H9 (cell line): ENCODE measurements around the gene AXIN2. TPM values are rescaled to one million over a fixed set of nuclear protein-coding genes. Genes with fewer than 3 reads are reported as not detected.

ENCODE experiments used
- DNase-seq: peaks from one replicate; pipeline ENCODE4 v3.0.0-alpha.2; 2017
- H2AFZ ChIP-seq: one replicate; pipeline ENCODE4 v1.6.1; 2013; ENCODE audit warnings: mild to moderate bottlenecking, low read length, control low read depth, moderate library complexity
- H2AK5ac ChIP-seq: 2 replicates; pipeline ENCODE4 v1.6.1; 2013; ENCODE audit warnings: low read length, control low read depth, mixed read lengths; ENCODE audit not compliant: insufficient read length
- H2BK120ac ChIP-seq: one replicate; pipeline ENCODE4 v1.6.1; 2013; ENCODE audit warnings: low read depth, mild to moderate bottlenecking, low read length, control low read depth, inconsistent platforms; ENCODE audit not compliant: poor library complexity, severe bottlenecking
- H2BK12ac ChIP-seq: 2 replicates; pipeline ENCODE4 v1.6.1; 2013; ENCODE audit warnings: low read length, control low read depth, mixed read lengths, low read depth; ENCODE audit not compliant: insufficient read length
- H2BK15ac ChIP-seq: 2 replicates; pipeline ENCODE4 v1.6.1; 2013; ENCODE audit warnings: low read depth, low read length, control low read depth
- H2BK20ac ChIP-seq: one replicate; pipeline ENCODE4 v1.6.1; 2013; ENCODE audit warnings: low read depth, mild to moderate bottlenecking, low read length, control low read depth, inconsistent platforms; ENCODE audit not compliant: poor library complexity, severe bottlenecking
- H2BK5ac ChIP-seq: 2 replicates; pipeline ENCODE4 v1.6.1; 2013; ENCODE audit warnings: low read length, control low read depth, mixed read lengths; ENCODE audit not compliant: insufficient read length
- H3K14ac ChIP-seq: 2 replicates; pipeline ENCODE4 v1.6.1; 2013; ENCODE audit warnings: low read length, control low read depth; ENCODE audit not compliant: insufficient read depth
- H3K18ac ChIP-seq: 2 replicates; pipeline ENCODE4 v1.6.1; 2013; ENCODE audit warnings: low read depth, mild to moderate bottlenecking, mixed read lengths, low read length, control low read depth; ENCODE audit not compliant: insufficient read length
- H3K23ac ChIP-seq: 2 replicates; pipeline ENCODE4 v1.6.1; 2013; ENCODE audit warnings: low read length, control low read depth, mixed read lengths, low read depth; ENCODE audit not compliant: insufficient read length
- H3K23me2 ChIP-seq: 2 replicates; pipeline ENCODE4 v1.6.1; 2013; ENCODE audit warnings: low read depth, mild to moderate bottlenecking, mixed read lengths, low read length, control low read depth; ENCODE audit not compliant: insufficient read length, poor library complexity, severe bottlenecking
- H3K27ac ChIP-seq: 2 replicates; pipeline ENCODE4 v1.5.1; 2013; ENCODE audit warnings: low read length, control low read depth, mixed read lengths, low read depth; ENCODE audit not compliant: insufficient read length
- H3K27me3 ChIP-seq: 2 replicates; pipeline ENCODE4 v1.6.1; 2013; ENCODE audit warnings: low read length, control low read depth, inconsistent platforms; ENCODE audit not compliant: insufficient read depth
- H3K4ac ChIP-seq: 2 replicates; pipeline ENCODE4 v1.6.1; 2013; ENCODE audit warnings: low read depth, mild to moderate bottlenecking, control low read depth, inconsistent platforms, low read length, moderate library complexity
- H3K4me1 ChIP-seq: 2 replicates; pipeline ENCODE4 v1.6.1; 2013; ENCODE audit warnings: low read length, control low read depth, inconsistent platforms; ENCODE audit not compliant: insufficient read depth
- H3K4me2 ChIP-seq: 2 replicates; pipeline ENCODE4 v1.6.1; 2013; ENCODE audit warnings: low read length, control low read depth, mixed read lengths; ENCODE audit not compliant: insufficient read length, insufficient read depth
- H3K56ac ChIP-seq: 2 replicates; pipeline ENCODE4 v1.6.1; 2013; ENCODE audit warnings: low read depth, mild to moderate bottlenecking, mixed read lengths, low read length, control low read depth; ENCODE audit not compliant: insufficient read length
- H3K79me1 ChIP-seq: 2 replicates; pipeline ENCODE4 v1.6.1; 2013; ENCODE audit warnings: low read depth, mild to moderate bottlenecking, moderate library complexity, low read length, control low read depth, inconsistent platforms; ENCODE audit not compliant: insufficient read depth, poor library complexity, severe bottlenecking
- H3K79me2 ChIP-seq: 2 replicates; pipeline ENCODE4 v1.6.1; 2013; ENCODE audit warnings: low read length, control low read depth, inconsistent platforms; ENCODE audit not compliant: insufficient read depth
- H3K9ac ChIP-seq: 2 replicates; pipeline ENCODE4 v1.6.1; 2013; ENCODE audit warnings: low read length, control low read depth, mixed read lengths; ENCODE audit not compliant: insufficient read length; ENCODE audit errors: extremely low read depth
- H3K9me3 ChIP-seq: one replicate; pipeline ENCODE4 v1.6.1; 2013; ENCODE audit warnings: low read depth, low read length, inconsistent platforms; ENCODE audit not compliant: control insufficient read depth
- H3T11ph ChIP-seq: one replicate; pipeline ENCODE4 v1.6.1; 2013; ENCODE audit warnings: mild to moderate bottlenecking, low read length, control low read depth, inconsistent platforms
- H4K20me1 ChIP-seq: one replicate; pipeline ENCODE4 v1.6.1; 2013; ENCODE audit not compliant: control insufficient read depth, insufficient read length, insufficient read depth
- H4K5ac ChIP-seq: 2 replicates; pipeline ENCODE4 v1.6.1; 2013; ENCODE audit warnings: low read depth, mild to moderate bottlenecking, mixed read lengths, low read length, control low read depth; ENCODE audit not compliant: insufficient read length
- H4K8ac ChIP-seq: replicated peaks from 2 replicates; pipeline ENCODE4 v1.6.1; 2013; ENCODE audit warnings: low read length, control low read depth, mixed read lengths, low read depth; ENCODE audit not compliant: insufficient read length
- H4K91ac ChIP-seq: 2 replicates; pipeline ENCODE4 v1.6.1; 2013; ENCODE audit warnings: low read depth, mild to moderate bottlenecking, moderate library complexity, mixed read lengths, low read length, control low read depth; ENCODE audit not compliant: insufficient read length
- H3K27ac Mint-ChIP-seq, 3 experiments: 2 replicates in 2 of 3; 3 replicates in 1 of 3; pipeline ENCODE4 v1.8.0; 2020 to 2021; ENCODE audit warnings: mixed read lengths in 3 of 3, mild to moderate bottlenecking in 1 of 3, moderate library complexity in 1 of 3
- H3K27me3 Mint-ChIP-seq: 2 replicates; pipeline ENCODE4 v1.8.0; 2021; ENCODE audit warnings: low read depth, mild to moderate bottlenecking, moderate library complexity, mixed read lengths
- H3K36me3 Mint-ChIP-seq, 3 experiments: 2 replicates in 2 of 3; 3 replicates in 1 of 3; pipeline ENCODE4 v1.8.0; 2020 to 2021; ENCODE audit warnings: low read depth in 3 of 3, mixed read lengths in 3 of 3; ENCODE audit not compliant: insufficient read depth in 1 of 3
- H3K4me1 Mint-ChIP-seq, 2 experiments: 2 replicates each; pipeline ENCODE4 v1.8.0; 2020; ENCODE audit warnings: mixed read lengths in 2 of 2
- H3K4me3 Mint-ChIP-seq, 2 experiments: 2 replicates in 1 of 2; 3 replicates in 1 of 2; pipeline ENCODE4 v1.8.0; 2020 to 2021; ENCODE audit warnings: mild to moderate bottlenecking in 2 of 2, mixed read lengths in 2 of 2, moderate library complexity in 1 of 2
- H3K9me3 Mint-ChIP-seq, 2 experiments: 2 replicates in 1 of 2; 3 replicates in 1 of 2; pipeline ENCODE4 v1.8.0; 2020; ENCODE audit warnings: mild to moderate bottlenecking in 2 of 2, mixed read lengths in 2 of 2, moderate library complexity in 1 of 2
- CTCF ChIP-seq: fragments of 200-600 bp; sonication (generic); conservative IDR thresholded peaks from 3 replicates; pipeline ENCODE4 v1.8.0; 2021; ENCODE audit warnings: antibody characterized with exemption, mild to moderate bottlenecking
- WGBS: extraction: QIAGEN DNeasy Blood & Tissue Kit; methylation state at CpG from one replicate; pipeline ENCODE4 v1.1.7; 2013; ENCODE audit warnings: missing lambda C conversion rate, low lambda C conversion rate, mixed read lengths; ENCODE audit not compliant: insufficient read length; ENCODE audit errors: extremely low coverage; 5-methylcytosine and 5-hydroxymethylcytosine counted together
- total RNA-seq: library from RNA; stranded (reverse); gene quantifications from 2 replicates; pipeline ENCODE4 v1.2.1, GENCODE V29; 2021

AXIN2 gene
- total RNA-seq, 1 experiment from 2014 or later: 35.0 TPM

GRCh38 chr17:65479282-65479681, 82.2 kb downstream of the AXIN2 start:
- no peak for TF ChIP-seq CTCF
- H3T11ph ChIP-seq: no peak overlapping the region
- Mint-ChIP-seq H3K9me3 (peaks cover 11 to 14% of the 10 kb centered on the region in 2 experiments; a peak in 4 of 5 replicates), H3K27ac (peak overlapping the region in 1 of 3 experiments; percentile 65; a peak in 1 of 7 replicates), H3K36me3 (peaks cover 0 to 5% (median 0%) of the 10 kb centered on the region in 3 experiments; a peak in 2 of 7 replicates), H3K4me3 (no peak overlapping the region), H3K4me1 (no peaks in the 10 kb centered on the region), H3K27me3 (peaks cover 4% of the 10 kb centered on the region)
- no peak overlapping the region for H3K18ac ChIP-seq
- no peak overlapping the region for H3K4me2 ChIP-seq
- no peaks in the 10 kb centered on the region for H3K27me3 ChIP-seq
- H3K79me1 ChIP-seq: no peaks in the 10 kb centered on the region
- no peak for DNase-seq
- no peak overlapping the region for H4K91ac ChIP-seq
- no peak overlapping the region for H3K56ac ChIP-seq
- no peaks in the 10 kb centered on the region for H3K9me3 ChIP-seq
- no peak overlapping the region for H2BK120ac ChIP-seq
- no peak overlapping the region for H2BK15ac ChIP-seq
- H3K4me1 ChIP-seq: no peaks in the 10 kb centered on the region
- no peak overlapping the region for H3K9ac ChIP-seq
- H3K79me2 ChIP-seq: no peaks in the 10 kb centered on the region
- no peak overlapping the region for H2BK20ac ChIP-seq
- H3K4ac ChIP-seq: no peak overlapping the region
- H4K20me1 ChIP-seq: no peaks in the 10 kb centered on the region
- H3K23me2 ChIP-seq: no peaks in the 10 kb centered on the region
- H2AFZ ChIP-seq: no peak overlapping the region
- H3K27ac ChIP-seq: no peak overlapping the region
- no peak overlapping the region for H2BK12ac ChIP-seq
- no peak overlapping the region for H4K5ac ChIP-seq
- no CpG with 5 or more reads among the region's 2 CpGs for WGBS
- H3K23ac ChIP-seq: no peak overlapping the region
- H4K8ac ChIP-seq: no peak overlapping the region
- no peak overlapping the region for H2AK5ac ChIP-seq
- H3K14ac ChIP-seq: no peak overlapping the region; the same call in 1 of the 2 replicates
- no peak overlapping the region for H2BK5ac ChIP-seq
